ENCODE measurements around the gene NEO1.
"Not testable (repeated sequence)": the region's sequence is repeated elsewhere in the genome, so short reads cannot be mapped to it uniquely, and the experiment has no call there.

Gene NEO1

GRCh38 chr15:73264881-73265280 lies 212.6 kb downstream of the NEO1 start:
- DNase-seq (ENCODE audit: low read depth), result no peak

DNA sequence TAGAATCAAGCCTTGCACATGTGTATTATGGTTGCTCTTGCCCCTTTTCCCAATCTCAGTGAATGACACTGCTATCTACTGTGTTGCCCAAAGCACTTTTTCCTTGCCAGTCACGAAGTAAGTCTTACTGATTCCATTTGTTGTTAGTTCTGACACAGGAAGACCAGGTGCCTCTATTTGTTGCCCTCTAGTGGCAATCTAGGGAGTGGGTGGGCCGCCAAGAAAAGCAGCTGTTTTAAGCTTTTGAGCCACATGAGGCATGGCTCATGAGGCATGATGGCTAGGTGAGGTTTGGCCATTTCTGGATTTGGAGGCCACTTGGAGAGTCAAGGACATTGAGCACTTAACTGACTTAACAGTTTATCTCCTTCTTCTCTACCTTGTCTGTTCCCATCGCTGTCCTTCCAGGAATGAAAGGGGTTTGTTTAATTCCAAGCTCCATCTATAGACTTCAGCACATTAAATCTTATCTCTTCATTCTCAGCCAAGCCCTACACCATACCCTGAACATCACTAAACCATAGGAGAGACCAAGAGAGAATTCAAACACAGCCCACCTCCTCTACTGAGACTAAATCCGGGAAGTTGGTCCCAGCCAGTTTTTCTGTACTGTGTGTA lies 213.4 kb downstream of the NEO1 start:
- no peak for DNase-seq (ENCODE audit: low read depth)

GRCh38 chr15:73268457-73268856 lies 216.2 kb downstream of the NEO1 start:
- DNase-seq (ENCODE audit: low read depth), result no peak

DNA sequence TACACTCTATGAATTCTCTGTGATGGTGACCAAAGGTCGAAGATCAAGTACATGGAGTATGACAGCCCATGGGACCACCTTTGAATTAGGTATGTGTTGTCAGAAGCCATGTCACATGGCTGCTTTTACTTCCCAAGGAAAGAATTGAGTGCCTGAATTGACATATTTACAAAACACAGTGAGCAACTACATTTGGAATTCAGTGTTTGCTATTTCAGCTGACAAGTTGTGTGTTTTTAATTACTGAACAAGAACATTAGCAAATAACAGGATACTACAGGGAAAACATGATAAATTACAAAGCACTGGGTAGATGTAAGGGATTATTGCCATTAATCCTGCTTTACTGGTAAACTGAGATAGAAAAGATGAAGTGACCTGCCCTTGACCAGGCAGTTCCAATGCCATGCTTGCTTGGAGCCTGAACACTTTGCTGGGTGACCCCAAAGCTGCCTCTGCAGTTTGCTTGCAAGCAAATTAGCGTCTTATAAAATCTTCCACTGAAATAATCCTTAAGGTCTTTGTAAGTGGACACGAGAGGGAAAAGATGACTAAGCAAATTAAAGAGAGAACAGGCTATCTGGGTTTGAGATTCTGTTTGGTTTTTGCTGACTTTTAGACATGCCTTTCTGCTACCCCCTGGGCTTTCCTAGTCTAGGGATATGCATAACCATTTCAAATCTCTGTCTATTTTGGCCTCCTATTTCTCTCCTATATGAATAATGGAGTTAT lies 218.3 kb downstream of the NEO1 start:
- DNase-seq (ENCODE audit: low read depth), result no peak

DNA sequence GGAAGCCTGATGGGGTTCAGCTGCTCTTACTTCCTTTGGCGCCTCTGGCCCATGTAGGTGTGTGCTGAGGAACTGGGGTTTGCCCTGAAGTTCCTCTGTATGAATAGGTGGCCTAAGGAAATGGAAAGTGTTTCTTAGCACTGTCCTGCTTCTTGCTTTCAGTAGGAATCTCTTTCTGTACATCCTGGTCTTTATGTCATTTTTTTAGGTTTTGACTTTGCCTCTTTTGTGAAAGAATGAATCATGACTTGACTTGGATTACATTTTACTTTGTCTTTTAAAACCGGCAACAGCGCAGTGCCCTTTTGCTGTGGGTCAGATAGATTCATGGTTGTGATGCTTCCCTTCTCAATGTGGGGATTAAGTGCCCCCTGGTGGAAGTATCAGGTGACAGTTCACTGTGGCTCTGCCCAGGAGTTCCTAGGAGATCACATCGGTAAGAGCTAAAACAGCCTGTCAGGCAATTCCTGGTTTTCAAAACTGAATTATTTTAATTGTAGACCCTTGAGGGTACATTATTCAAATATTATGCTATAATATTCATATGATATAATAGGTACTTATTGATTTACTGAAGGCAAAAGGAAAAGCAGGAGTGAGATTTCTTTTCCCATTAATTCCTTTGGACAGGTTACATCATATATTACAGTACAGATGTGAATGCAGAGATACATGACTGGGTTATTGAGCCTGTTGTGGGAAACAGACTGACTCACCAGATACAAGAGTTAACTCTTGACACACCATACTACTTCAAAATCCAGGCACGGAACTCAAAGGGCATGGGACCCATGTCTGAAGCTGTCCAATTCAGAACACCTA lies 221.1 kb downstream of the NEO1 start:
- DNase-seq (ENCODE audit: low read depth), result no peak

DNA sequence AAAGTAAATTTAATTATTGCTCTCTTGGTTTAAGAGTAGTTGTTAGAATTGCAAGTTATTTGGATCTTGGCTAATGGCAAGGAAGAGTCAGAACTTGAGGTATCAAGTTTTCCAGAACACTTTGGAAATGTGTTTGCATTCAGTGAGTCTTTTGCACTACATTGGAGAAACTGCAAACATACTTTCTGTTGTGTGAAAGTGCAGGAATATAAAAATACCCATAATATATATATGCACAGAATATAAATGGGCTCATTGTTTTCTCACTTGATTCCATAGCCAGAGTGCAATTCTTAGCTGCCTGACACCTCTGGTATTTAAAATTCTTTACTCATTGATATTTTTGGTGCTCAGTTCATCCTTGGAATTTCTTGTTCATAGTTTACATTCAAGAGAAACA lies 223.6 kb downstream of the NEO1 start:
- no peak for DNase-seq (ENCODE audit: low read depth)

- no peak for DNase-seq (ENCODE audit: low read depth)
Observed at GRCh38 chr15:73282567-73283365, 230.5 kb downstream of the NEO1 start.

DNA sequence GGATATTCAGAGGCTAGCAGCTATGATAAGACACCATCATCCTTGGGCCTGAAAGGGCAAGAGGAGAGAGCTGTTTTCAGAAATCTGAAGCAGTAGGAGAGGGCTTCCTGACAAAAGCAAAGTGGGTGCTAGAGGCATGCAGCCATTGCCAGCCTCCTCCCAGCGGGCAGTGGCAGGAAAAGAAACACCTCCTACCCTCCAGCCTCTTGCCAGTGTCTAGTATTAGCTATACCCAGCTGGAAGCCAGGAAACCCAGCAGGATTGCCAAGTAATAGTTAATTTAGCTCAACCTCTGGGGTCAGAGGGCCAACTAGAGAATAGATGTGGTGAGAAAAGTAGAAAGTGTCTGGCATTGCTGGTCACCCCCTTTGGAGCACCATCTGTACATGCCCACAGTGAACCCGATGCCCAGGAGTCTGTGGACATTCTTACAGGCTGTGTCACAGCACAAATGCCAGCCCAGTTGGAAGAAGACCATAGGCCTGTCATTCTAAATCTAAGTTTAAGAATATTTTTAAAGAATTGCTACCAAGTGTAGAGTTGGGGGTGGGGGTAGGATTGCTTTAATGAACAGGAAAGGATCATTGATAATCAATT lies 231.2 kb downstream of the NEO1 start:
- DNase-seq (ENCODE audit: low read depth), result no peak

DNA sequence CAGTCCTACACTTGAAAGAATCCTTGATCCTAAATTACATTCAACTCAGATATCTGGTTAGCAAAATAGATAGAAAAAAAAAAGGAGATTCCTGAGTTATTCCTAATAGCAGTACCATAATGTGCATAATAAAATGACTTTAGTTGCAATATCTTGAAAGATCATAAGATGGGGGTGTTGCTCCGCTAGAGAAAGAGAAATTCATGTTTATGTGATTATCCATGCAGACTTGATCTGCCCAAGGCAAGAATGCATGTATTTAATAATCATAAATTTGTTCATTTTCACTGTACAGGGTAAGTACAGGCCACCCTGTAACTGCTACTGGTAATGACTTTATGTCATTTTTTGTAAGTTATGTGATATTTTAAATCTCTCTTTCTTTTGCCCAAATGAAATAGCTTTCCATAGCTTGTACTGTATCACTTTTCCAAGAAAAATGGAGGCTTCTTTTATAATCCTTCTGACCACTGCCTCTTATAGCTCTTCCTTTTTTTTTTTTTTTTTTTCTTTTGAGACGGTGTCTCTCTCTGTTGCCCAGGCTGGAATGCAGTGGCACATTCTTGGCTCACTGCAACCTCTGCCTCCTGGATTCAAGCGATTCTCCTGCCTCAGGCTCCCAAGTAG lies 231.9 kb downstream of the NEO1 start:
- DNase-seq (ENCODE audit: low read depth), result no peak

DNA sequence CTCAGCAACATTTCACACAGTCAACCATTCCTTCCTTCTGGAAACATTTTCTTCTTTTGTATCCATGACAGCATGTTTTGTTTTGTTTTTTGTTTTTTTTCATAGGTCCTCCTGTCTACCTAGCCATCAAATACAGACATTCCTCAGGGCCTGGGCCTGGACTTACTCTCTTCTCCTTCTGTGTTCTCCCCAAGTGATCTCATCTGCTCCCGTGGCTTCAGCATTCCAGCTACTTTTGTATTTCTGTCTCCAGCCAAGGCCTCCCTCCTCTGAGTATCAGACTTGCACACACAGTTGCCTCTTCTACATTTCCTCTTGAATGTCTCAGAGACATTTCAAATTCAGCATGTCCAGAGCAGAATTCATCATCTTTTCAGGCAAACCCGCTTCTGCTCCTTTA lies 234.0 kb downstream of the NEO1 start:
- no peak for DNase-seq (ENCODE audit: low read depth)

GRCh38 chr15:73287019-73287418 lies 234.8 kb downstream of the NEO1 start:
- no peak for DNase-seq (ENCODE audit: low read depth)

DNA sequence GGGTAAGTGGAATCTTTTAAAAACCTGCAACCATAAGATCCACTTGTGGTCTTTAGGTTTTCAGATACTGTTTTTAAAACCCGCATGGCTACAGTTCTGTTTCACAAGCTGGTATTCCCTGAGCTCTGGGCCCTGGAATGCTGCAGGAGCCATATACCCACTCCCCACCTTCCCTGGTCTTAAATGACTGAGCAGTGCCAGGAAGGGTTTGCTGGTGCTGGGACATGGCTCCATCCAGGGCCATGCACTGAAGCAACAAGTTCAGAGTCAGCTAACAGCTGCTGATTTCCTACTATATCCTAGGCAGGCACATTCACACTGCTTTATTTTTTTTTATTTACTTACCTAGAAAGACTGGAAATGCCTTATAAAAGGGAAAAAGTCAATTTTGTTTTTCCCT lies 239.2 kb downstream of the NEO1 start:
- no peak for DNase-seq (ENCODE audit: low read depth)

GRCh38 chr15:73293773-73294172 lies 241.5 kb downstream of the NEO1 start:
- no peak for DNase-seq (ENCODE audit: low read depth)

DNA sequence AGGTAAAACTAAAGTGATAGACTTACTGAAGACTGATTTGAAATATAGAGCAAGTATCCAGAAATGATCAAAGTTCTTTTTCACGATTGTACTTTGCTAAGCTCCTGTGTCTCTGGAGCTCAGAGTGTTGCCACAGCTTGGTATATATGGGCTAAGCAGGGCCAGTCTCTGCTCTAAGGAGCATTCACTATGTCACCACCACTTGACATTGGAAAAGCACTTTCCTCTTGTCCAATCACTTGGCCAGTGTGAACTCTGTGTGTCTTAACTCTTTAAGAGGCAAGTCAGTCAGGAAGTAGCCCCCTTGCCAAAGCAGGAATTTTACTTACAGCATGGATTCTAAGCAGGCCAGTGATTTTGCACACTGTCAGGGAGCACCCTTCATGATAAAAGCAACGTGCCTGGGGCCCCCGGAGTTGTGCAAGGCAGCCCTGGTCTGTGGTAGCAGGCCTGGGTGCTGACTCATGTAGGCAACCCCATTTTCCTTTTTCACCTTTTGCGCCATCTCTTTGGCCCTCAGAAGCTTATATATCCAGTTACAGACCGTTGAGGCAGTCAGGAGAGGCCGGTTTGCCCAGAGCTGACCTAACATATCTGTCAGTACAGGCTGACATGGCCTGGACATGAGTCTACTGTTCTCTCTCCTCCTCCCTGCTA lies 243.5 kb downstream of the NEO1 start:
- no peak for DNase-seq (ENCODE audit: low read depth)

GRCh38 chr15:73296609-73297353 lies 244.5 kb downstream of the NEO1 start:
- DNase-seq (ENCODE audit: low read depth), result no peak

DNA sequence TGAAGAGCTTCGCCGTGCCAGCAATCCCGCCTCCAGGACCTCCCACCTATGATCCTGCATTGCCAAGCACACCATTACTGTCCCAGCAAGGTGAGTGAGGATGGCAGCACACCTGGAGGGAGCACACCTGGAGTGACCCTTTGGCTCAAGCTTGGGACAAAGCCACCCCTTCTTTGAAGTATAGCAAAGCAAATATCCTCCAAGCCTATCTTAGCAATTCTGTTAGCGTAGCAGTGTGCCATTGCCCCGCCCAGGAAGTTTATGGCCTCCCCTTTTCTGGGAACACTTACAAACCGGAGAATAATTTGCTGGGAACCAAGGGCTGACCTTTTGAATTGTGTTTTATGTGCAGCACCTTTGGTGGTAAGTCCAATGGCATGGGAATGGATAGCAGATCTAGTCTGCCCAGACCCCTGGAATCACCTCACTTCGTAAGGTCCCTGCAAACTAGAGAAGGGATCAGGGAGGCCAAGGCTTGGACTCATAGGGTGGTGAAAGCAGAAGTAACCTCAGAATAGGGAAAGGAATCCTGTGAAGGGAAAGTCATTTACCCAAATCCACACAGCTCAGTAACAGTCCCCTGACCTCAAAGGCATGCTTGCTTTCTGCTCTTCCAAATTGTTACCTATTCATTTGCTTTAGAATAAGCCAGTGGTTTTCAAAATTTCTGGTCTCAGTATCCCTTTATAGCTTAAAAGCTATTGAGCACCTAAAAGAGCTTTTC lies 246.4 kb downstream of the NEO1 start:
- no peak for DNase-seq (ENCODE audit: low read depth)

GRCh38 chr15:73300286-73300685 lies 248.0 kb downstream of the NEO1 start:
- DNase-seq (ENCODE audit: low read depth), result not testable (repeated sequence)

- DNase-seq (ENCODE audit: low read depth), result no peak
Observed at GRCh38 chr15:73303636-73304035, 251.4 kb downstream of the NEO1 start.

All from stimulated activated CD8-positive, alpha-beta memory T cell treated with anti-CD3 and anti-CD28 coated beads, Interleukin-15, amount 100 ng/mL, for 24 hours (primary cell).